ENCODE data around the gene GLCE. TPM values are rescaled to one million over a fixed set of nuclear protein-coding genes. Genes with fewer than 3 reads are reported as not detected.

The GLCE gene
- total RNA-seq, 1 experiment from 2014 or later, result 22.8 TPM

DNA sequence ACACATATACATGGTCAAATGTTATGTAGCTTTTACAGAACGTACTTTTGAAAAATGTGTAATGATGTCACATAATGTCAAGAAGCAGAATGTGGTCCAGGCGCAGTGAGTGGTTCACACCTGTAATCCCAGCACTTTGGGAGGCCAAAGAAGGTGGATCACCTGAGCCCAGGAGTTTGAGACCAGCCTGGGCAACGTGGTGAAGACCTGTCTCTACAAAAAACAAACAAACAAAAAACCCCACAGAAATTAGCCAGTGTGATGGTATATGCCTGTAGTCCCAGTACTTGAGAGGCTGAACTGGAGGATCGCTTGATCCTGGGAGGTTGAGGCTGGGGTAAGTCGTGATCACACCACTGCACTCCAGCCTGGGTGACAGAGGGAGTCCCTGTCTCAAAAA lies 15.9 kb upstream of the GLCE start:
- POLR2A ChIA-PET, result no interaction called here
- CTCF ChIA-PET, result no interaction called here
- Histone ChIP-seq H3K9me3 (ENCODE audit: control insufficient read depth, insufficient read depth, low read depth, low read length) (no peaks in the 10 kb centered on the region), H3K27ac (ENCODE audit: low read length) (no peak overlapping the region), H3K36me3 (ENCODE audit: control insufficient read depth, insufficient read depth, low read length) (no peaks in the 10 kb centered on the region), H3K4me3 (ENCODE audit: low read depth in 2 of 2, low read length in 2 of 2) (no peak overlapping the region), H3K4me1 (ENCODE audit: control insufficient read depth, insufficient read depth, low read length) (no peaks in the 10 kb centered on the region; the same call in 1 of the 2 replicates), H3K27me3 (ENCODE audit: control insufficient read depth, insufficient read depth, low read length) (peaks cover 31% of the 10 kb centered on the region)
- TF ChIP-seq, protein P1, sequence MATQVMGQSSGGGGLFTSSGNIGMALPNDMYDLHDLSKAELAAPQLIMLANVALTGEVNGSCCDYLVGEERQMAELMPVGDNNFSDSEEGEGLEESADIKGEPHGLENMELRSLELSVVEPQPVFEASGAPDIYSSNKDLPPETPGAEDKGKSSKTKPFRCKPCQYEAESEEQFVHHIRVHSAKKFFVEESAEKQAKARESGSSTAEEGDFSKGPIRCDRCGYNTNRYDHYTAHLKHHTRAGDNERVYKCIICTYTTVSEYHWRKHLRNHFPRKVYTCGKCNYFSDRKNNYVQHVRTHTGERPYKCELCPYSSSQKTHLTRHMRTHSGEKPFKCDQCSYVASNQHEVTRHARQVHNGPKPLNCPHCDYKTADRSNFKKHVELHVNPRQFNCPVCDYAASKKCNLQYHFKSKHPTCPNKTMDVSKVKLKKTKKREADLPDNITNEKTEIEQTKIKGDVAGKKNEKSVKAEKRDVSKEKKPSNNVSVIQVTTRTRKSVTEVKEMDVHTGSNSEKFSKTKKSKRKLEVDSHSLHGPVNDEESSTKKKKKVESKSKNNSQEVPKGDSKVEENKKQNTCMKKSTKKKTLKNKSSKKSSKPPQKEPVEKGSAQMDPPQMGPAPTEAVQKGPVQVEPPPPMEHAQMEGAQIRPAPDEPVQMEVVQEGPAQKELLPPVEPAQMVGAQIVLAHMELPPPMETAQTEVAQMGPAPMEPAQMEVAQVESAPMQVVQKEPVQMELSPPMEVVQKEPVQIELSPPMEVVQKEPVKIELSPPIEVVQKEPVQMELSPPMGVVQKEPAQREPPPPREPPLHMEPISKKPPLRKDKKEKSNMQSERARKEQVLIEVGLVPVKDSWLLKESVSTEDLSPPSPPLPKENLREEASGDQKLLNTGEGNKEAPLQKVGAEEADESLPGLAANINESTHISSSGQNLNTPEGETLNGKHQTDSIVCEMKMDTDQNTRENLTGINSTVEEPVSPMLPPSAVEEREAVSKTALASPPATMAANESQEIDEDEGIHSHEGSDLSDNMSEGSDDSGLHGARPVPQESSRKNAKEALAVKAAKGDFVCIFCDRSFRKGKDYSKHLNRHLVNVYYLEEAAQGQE (IDR thresholded peaks at IDR 0.05; ENCODE audit: insufficient read depth in 1 of 2, low read depth in 2 of 2, low read length in 1 of 2), result no peak
- no peak for TF ChIP-seq POLR2AphosphoS5 (IDR thresholded peaks at IDR 0.05; ENCODE audit: low read depth, low read length)
- no peak for TF ChIP-seq TCF7L2 (IDR thresholded peaks at IDR 0.05; ENCODE audit: low read depth, low read length)
- TF ChIP-seq SIN3A (IDR thresholded peaks at IDR 0.05; ENCODE audit: borderline replicate concordance, insufficient read depth, low read depth, low read length), result no peak
- TF ChIP-seq, protein P2, sequence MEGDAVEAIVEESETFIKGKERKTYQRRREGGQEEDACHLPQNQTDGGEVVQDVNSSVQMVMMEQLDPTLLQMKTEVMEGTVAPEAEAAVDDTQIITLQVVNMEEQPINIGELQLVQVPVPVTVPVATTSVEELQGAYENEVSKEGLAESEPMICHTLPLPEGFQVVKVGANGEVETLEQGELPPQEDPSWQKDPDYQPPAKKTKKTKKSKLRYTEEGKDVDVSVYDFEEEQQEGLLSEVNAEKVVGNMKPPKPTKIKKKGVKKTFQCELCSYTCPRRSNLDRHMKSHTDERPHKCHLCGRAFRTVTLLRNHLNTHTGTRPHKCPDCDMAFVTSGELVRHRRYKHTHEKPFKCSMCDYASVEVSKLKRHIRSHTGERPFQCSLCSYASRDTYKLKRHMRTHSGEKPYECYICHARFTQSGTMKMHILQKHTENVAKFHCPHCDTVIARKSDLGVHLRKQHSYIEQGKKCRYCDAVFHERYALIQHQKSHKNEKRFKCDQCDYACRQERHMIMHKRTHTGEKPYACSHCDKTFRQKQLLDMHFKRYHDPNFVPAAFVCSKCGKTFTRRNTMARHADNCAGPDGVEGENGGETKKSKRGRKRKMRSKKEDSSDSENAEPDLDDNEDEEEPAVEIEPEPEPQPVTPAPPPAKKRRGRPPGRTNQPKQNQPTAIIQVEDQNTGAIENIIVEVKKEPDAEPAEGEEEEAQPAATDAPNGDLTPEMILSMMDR (IDR thresholded peaks at IDR 0.05), result no peak
- BruUV-seq (replicated peaks), result no TSS peak
- intact Hi-C loops (cut with micrococcal nuclease; ENCODE audit: unreplicated experiment) (no loop called here), in situ Hi-C loops (cut with HindIII; ENCODE audit: low pct_unique_long_range_greater_than_20kb, low sequenced_read_pairs) (no loop called here)
- ATAC-seq, result no peak
- no peak for DNase-seq (ENCODE audit: low read depth, low spot score)

DNA sequence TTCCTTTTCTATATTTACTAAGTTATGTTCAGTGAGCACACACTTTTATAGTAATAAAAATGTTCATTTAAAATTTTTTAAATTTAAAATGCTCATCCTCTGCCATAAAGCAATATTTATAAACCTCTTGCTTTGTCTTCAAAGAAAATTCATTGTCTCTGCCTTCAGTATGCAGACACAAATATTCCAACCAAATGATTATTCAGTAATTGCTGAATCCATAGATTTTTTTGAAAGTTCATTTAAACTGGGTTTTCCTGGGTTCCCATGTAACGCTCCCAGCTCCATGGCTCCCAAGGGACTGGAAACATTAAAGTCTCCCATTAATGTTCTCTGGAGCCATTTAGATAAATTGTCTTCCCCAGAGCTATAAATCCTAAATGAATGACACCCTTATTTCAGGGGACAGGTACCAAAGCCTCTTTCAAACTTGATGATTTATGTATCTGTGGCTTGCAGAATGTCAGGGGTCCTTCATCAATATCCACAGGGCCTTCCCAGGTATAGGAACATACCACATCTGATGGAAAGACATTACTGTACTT lies 15.2 kb upstream of the GLCE start:
- Histone ChIP-seq H3K4me3 (ENCODE audit: low read depth in 2 of 2, low read length in 2 of 2) (no peak overlapping the region), H3K27ac (ENCODE audit: low read length) (no peak overlapping the region), H3K36me3 (ENCODE audit: control insufficient read depth, insufficient read depth, low read length) (no peaks in the 10 kb centered on the region), H3K4me1 (ENCODE audit: control insufficient read depth, insufficient read depth, low read length) (no peaks in the 10 kb centered on the region; the same call in 1 of the 2 replicates), H3K27me3 (ENCODE audit: control insufficient read depth, insufficient read depth, low read length) (peaks cover 31% of the 10 kb centered on the region), H3K9me3 (ENCODE audit: control insufficient read depth, insufficient read depth, low read depth, low read length) (no peaks in the 10 kb centered on the region)
- intact Hi-C loops (cut with micrococcal nuclease; ENCODE audit: unreplicated experiment) (no loop called here), in situ Hi-C loops (cut with HindIII; ENCODE audit: low pct_unique_long_range_greater_than_20kb, low sequenced_read_pairs) (no loop called here)
- ChIA-PET POLR2A (no interaction called here), CTCF (no interaction called here)
- ATAC-seq (no peak), DNase-seq (ENCODE audit: low read depth, low spot score) (no peak)
- TF ChIP-seq, protein P1 (IDR thresholded peaks at IDR 0.05; ENCODE audit: insufficient read depth in 1 of 2, low read depth in 2 of 2, low read length in 1 of 2), result no peak
- TF ChIP-seq SIN3A (IDR thresholded peaks at IDR 0.05; ENCODE audit: borderline replicate concordance, insufficient read depth, low read depth, low read length), result no peak
- BruUV-seq (replicated peaks), result no TSS peak
